Lower leg skin (tissue), 4 donors: ENCODE results near the gene RET. TPM values are rescaled to one million over a fixed set of nuclear protein-coding genes. Genes with fewer than 3 reads are reported as not detected.

Experiments
- DNase-seq, 2 donors: peaks; one replicate each; pipeline ENCODE4 v3.0.0-alpha.2; 2019; ENCODE audit warnings: low spot score in 2 of 2
- H3K4me3 ChIP-seq: fragments of 200-600 bp; sonication (generic); 2 replicates; pipeline ENCODE4 v1.5.1; 2017; ENCODE audit warnings: mild to moderate bottlenecking, low read depth; ENCODE audit not compliant: poor library complexity, severe bottlenecking
- CTCF ChIP-seq, 3 donors: fragments of 450-650 bp; IDR thresholded peaks; one replicate each; pipeline ENCODE4 v1.5.1; 2016; ENCODE audit warnings: antibody characterized with exemption in 3 of 3, mild to moderate bottlenecking in 3 of 3, moderate library complexity in 2 of 3
- POLR2A ChIP-seq, 2 donors: fragments of 450-650 bp; IDR thresholded peaks; one replicate each; pipeline ENCODE4 v1.6.1; 2016 to 2017; ENCODE audit warnings: antibody characterized with exemption in 2 of 2, mild to moderate bottlenecking in 1 of 2, moderate library complexity in 1 of 2
- WGBS, 2 donors: methylation state at CpG; one replicate each; pipeline ENCODE4 v1.1.5; 2018; 5-methylcytosine and 5-hydroxymethylcytosine counted together
- intact Hi-C: fragments of 100-400 bp; cut with DNase I; formaldehyde crosslinking; loops from one replicate; pipeline ENCODE4 v1.15.0; 2023; ENCODE audit warnings: low total_unique reads
- total RNA-seq, 4 donors: library from RNA; depleted of rRNA; stranded (reverse); fragments of >200 nt; gene quantifications; one replicate each; pipeline ENCODE4 v1.1.0, GENCODE V29; 2016

The RET gene
- total RNA-seq, 4 donors from 2014 or later: 0.04 to 1.3 (median 0.87) TPM

GRCh38 chr10:43054593-43054992 is 22.3 kb upstream of the RET start:
- TF ChIP-seq POLR2A (IDR thresholded peaks at IDR 0.05): no peak
- intact Hi-C loops: no loop called here
- no peak overlapping the region for H3K4me3 ChIP-seq
- 77% methylated on average over 3 of the region's 3 CpGs for WGBS, 2 donors
- DNase-seq: peak in 1 of 2 donors; percentile 3

DNA sequence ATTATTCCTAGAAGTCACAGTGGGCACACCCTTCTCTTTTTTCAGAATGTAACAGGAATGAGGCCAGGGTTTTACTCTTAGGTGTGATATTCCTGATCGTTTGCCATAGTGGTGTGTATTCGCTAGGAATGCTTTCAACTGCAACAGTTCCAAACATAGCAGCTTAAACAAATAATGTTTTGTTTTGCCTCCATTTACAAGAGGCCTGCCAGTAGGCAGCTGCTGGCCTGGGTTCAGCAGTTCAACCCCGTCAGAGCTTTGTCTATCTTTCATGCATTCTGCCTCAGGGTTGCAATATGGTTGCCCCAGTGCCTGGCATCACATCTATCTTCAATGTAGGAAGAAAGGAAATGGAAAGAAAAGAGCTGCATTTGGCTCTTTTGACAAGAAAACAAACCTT is 21.7 kb upstream of the RET start:
- intact Hi-C loops: no loop called here
- WGBS, 2 donors: 44 to 52% methylated on average over 3 of the region's 3 CpGs
- no peak for DNase-seq
- H3K4me3 ChIP-seq: no peak overlapping the region
- TF ChIP-seq CTCF (IDR thresholded peaks at IDR 0.05): no peak
- TF ChIP-seq POLR2A (IDR thresholded peaks at IDR 0.05): no peak

DNA sequence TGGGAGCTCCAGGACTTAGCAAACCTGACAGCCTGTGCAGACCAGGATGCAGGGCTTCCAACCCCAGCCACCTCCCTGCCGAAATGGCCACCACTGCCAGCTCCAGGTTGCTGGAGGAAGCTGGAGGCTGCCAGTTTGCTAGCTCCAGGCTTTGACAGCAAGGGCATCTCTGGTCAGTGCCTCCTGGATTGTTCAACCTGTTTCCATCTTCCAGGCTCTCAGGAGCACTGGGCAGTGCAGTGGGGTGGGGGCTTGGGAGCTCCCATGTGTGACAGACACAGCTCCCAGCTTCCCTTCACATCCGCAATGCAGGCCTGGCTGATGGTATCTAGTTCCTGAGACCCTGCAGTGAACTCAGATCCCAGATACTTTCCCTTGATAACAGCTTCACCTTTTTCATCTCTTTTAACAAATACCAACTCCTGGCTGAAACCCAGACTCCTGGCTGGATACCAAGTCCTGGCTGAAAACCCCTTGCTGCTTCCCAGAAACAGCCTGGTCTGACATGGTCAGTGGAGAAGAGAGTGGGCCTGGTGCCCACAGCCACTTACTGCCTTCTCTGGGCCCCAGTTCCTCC is 20.8 kb upstream of the RET start:
- intact Hi-C loops: no loop called here
- whole genome bisulfite sequencing, 2 donors: 85 to 95% methylated on average over 1 to 2 of the region's 2 CpGs
- TF ChIP-seq POLR2A (IDR thresholded peaks at IDR 0.05) (no peak), CTCF (IDR thresholded peaks at IDR 0.05) (no peak)
- peak in 1 of 2 donors; percentile 53 for DNase-seq
- no peak overlapping the region for H3K4me3 ChIP-seq

- intact Hi-C loops: no loop called here
- H3K4me3 ChIP-seq: no peak overlapping the region
- WGBS, 2 donors: 77 to 83% methylated on average over 4 to 5 of the region's 5 CpGs
- DNase-seq: peak in 1 of 2 donors; percentile 66
- TF ChIP-seq CTCF (IDR thresholded peaks at IDR 0.05): no peak
- TF ChIP-seq POLR2A (IDR thresholded peaks at IDR 0.05): no peak
Observed at GRCh38 chr10:43056568-43057011, 20.3 kb upstream of the RET start.

GRCh38 chr10:43057231-43057711 is 19.6 kb upstream of the RET start:
- TF ChIP-seq POLR2A (IDR thresholded peaks at IDR 0.05): no peak
- TF ChIP-seq CTCF (IDR thresholded peaks at IDR 0.05): no peak
- peak in 1 of 2 donors; percentile 68 for DNase-seq
- H3K4me3 ChIP-seq: no peak overlapping the region
- 46 to 56% methylated on average over 7 of the region's 7 CpGs for WGBS, 2 donors
- intact Hi-C loops: no loop called here

DNA sequence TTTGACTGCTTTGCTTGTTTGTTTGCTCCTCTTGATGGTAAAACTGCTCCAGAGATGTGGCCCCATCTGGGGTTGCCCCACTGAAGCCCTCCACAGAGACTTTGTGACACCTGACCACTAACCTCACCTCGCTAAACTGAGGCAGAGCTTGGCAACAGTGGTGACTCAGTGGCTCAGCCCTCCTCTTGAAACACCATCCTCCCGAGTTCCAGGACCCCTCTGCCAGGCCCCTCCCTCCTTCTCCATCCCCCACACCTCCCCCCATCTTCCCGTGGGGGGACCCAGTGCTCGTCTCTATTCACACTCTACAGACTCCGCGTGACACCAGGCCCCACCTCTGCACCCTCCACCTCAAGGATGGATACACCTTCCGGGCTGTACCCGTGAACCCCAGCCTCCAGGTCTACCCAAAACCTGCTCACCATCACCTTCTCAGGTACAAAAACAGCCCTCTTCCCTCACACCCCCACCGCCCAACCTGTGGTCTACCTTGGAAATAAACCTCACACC is 19.0 kb upstream of the RET start:
- no peak for TF ChIP-seq CTCF (IDR thresholded peaks at IDR 0.05)
- TF ChIP-seq POLR2A (IDR thresholded peaks at IDR 0.05): no peak
- peak in 1 of 2 donors; percentile 78 for DNase-seq
- 83 to 89% methylated on average over 9 of the region's 9 CpGs for WGBS, 2 donors
- H3K4me3 ChIP-seq: no peak overlapping the region
- intact Hi-C loops: no loop called here
